CD4-positive, alpha-beta T cell (primary cell): ENCODE measurements around the gene ZDHHC5. TPM values are rescaled to one million over a fixed set of nuclear protein-coding genes. Genes with fewer than 3 reads are reported as not detected.
A peak's percentile ranks its signal among the peaks of the same experiment; 100 is the strongest.

Source experiments
- ATAC-seq: fragments of 200-7000 bp; cut with Tn5 transposase; one replicate; pipeline ENCODE4 v1.10.0; 2022; ENCODE audit warnings: mild to moderate bottlenecking; ENCODE audit not compliant: poor library complexity
- CTCF ChIA-PET: fragments of 350-600 bp; sonication (Branson Sonifier 250); formaldehyde crosslinking; loops from one replicate; lab custom pipeline; 2021; ENCODE audit warnings: antibody characterized with exemption, inconsistent platforms; lab: Charles Lee
- POLR2A ChIA-PET: fragments of 350-600 bp; sonication (Branson Sonifier 250); formaldehyde crosslinking; loops from one replicate; lab custom pipeline; 2021; ENCODE audit warnings: antibody characterized with exemption, inconsistent platforms; lab: Charles Lee
- DNase-seq, 14 experiments: peaks; one replicate each; pipeline ENCODE4 v3.0.0-alpha.2; 2013 to 2020; ENCODE audit warnings: mixed read lengths in 2 of 14
- H3K27ac ChIP-seq, 2 donors: one replicate each; pipeline versions ENCODE4 v1.5.1 to v1.7.0; 2013; ENCODE audit warnings: low read length in 2 of 2, low read depth in 1 of 2, mild to moderate bottlenecking in 1 of 2
- H3K27me3 ChIP-seq, 2 experiments: 1 replicate in 1 of 2; 2 replicates in 1 of 2; pipeline versions ENCODE4 v1.6.1 to v1.7.0; 2013; ENCODE audit warnings: low read length in 2 of 2, control low read depth in 1 of 2, mild to moderate bottlenecking in 1 of 2, moderate library complexity in 1 of 2; ENCODE audit not compliant: insufficient read depth in 2 of 2, control insufficient read depth in 1 of 2
- H3K36me3 ChIP-seq: one replicate; pipeline ENCODE4 v1.6.1; 2013; ENCODE audit warnings: low read length, control low read depth; ENCODE audit not compliant: insufficient read depth
- H3K4me1 ChIP-seq: one replicate; pipeline ENCODE4 v1.6.1; 2013; ENCODE audit warnings: low read length, control low read depth; ENCODE audit not compliant: insufficient read depth
- H3K4me3 ChIP-seq: one replicate; pipeline ENCODE4 v1.5.1; 2013; ENCODE audit warnings: mild to moderate bottlenecking, low read length, moderate library complexity
- H3K9me3 ChIP-seq, 2 experiments: 1 replicate in 1 of 2; 2 replicates in 1 of 2; pipeline versions ENCODE4 v1.6.1 to v1.7.0; 2013; ENCODE audit warnings: low read length in 2 of 2, mild to moderate bottlenecking in 2 of 2, control low read depth in 1 of 2, moderate library complexity in 1 of 2; ENCODE audit not compliant: control insufficient read depth in 1 of 2, insufficient read depth in 1 of 2
- H3K27ac Mint-ChIP-seq: one replicate; pipeline ENCODE4 v1.8.0; 2020; ENCODE audit warnings: mixed read lengths
- H3K27me3 Mint-ChIP-seq: one replicate; pipeline ENCODE4 v1.8.0; 2021; ENCODE audit warnings: mixed read lengths
- H3K36me3 Mint-ChIP-seq: one replicate; pipeline ENCODE4 v1.8.0; 2021; ENCODE audit warnings: low read depth, mixed read lengths
- H3K4me1 Mint-ChIP-seq: one replicate; pipeline ENCODE4 v1.8.0; 2021; ENCODE audit warnings: low read depth, mixed read lengths
- H3K4me3 Mint-ChIP-seq: one replicate; pipeline ENCODE4 v1.8.0; 2020; ENCODE audit warnings: mild to moderate bottlenecking, mixed read lengths
- H3K9me3 Mint-ChIP-seq: one replicate; pipeline ENCODE4 v1.8.0; 2020; ENCODE audit warnings: mixed read lengths
- intact Hi-C, 2 experiments: fragments of 100-400 bp; cut with DNase I in 1 of 2; cut with micrococcal nuclease in 1 of 2; formaldehyde crosslinking; loops; one replicate each; pipeline versions ENCODE4 v1.15.1 to v1.9.0; 2023 to 2025; cut with DNase I, micrococcal nuclease
- total RNA-seq, 174 experiments: library from RNA in 2 of 174; stranded (reverse) in 2 of 174; gene quantifications; one replicate each; pipeline ENCODE4 v1.2.3 and lab custom pipeline; 2021 to 2026
- TF ChIP-seq, protein P1 (sequence below): fragments of 200-600 bp; IDR thresholded peaks from one replicate; pipeline ENCODE4 v1.8.0; 2022; ENCODE audit warnings: antibody characterized with exemption, mild to moderate bottlenecking

ZDHHC5 gene
- total RNA-seq, 2 experiments from 2014 or later, result 59.7 to 61.1 TPM

DNA sequence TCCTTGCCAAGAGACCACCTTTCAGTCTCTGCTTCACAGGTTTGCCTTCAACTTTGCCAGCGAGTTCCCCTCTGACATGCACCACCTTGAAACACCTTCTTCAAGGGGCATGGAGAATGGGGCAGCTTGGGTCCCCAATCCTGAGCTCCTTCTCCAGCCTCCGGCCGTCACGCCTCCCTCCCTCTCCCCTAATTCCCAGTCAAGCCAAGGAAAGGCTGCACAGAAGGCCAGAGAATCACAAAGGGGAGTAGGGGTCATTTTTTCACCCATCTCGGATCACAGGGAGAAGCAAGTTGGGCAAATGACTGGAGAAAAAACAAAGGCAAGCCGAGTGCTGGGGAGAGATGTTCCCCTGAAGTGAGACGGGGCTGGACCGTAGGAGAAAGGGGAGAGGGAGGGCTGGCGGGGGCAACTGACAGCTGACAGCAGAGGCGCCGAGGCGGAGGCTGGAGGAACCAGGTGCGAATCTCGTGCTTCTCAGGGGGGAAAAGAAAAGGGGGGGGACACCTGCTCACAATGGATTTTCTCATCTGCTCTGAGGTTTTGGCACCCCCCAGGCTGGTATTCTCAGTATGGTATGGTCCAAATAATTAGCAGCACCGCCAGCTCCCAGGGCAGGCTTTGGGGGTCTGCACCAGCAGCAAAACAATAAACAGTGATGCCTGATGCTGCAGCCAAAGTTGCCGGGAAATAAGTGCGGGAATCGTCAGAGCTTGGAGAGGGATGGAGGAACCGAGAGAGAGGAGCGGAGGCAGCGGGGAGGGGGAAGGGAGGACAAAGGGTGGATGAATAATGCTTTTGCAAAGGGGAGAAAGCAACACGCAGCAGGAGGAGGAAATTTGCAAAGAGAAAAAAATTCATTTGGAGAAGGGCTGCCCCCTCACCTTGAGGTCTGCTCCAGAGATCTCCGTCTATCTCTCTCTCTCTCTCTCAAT, 18.8 kb upstream of the ZDHHC5 start:
- TF ChIP-seq, protein P1, sequence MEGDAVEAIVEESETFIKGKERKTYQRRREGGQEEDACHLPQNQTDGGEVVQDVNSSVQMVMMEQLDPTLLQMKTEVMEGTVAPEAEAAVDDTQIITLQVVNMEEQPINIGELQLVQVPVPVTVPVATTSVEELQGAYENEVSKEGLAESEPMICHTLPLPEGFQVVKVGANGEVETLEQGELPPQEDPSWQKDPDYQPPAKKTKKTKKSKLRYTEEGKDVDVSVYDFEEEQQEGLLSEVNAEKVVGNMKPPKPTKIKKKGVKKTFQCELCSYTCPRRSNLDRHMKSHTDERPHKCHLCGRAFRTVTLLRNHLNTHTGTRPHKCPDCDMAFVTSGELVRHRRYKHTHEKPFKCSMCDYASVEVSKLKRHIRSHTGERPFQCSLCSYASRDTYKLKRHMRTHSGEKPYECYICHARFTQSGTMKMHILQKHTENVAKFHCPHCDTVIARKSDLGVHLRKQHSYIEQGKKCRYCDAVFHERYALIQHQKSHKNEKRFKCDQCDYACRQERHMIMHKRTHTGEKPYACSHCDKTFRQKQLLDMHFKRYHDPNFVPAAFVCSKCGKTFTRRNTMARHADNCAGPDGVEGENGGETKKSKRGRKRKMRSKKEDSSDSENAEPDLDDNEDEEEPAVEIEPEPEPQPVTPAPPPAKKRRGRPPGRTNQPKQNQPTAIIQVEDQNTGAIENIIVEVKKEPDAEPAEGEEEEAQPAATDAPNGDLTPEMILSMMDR, result no peak
- DNase-seq (peak in 3 of 14 experiments; percentile 47 to 54 (median 48)), ATAC-seq (peak; percentile 22)
- H3K27me3 ChIP-seq, result peaks cover 48 to 50% of the 10 kb centered on the region in 2 experiments
- no peak overlapping the region for H3K27ac ChIP-seq
- CTCF ChIA-PET, result interaction anchor here (1.0 to 2.6 kb wide), 2 partner anchors 7 to 81 kb away, joined by 3 to 12 read pairs; partner anchors contain the start of gene UBE2L6
- Mint-ChIP-seq H3K27ac (peak overlapping the region; percentile 83), H3K27me3 (peaks cover 63% of the 10 kb centered on the region), H3K4me1 (peaks cover 55% of the 10 kb centered on the region), H3K9me3 (no peaks in the 10 kb centered on the region), H3K36me3 (no peaks in the 10 kb centered on the region), H3K4me3 (peak overlapping the region; percentile 87)
- POLR2A ChIA-PET, result interaction anchor here (0.6 to 2.6 kb wide), 4 partner anchors 65 to 929 kb away, joined by 3 to 10 read pairs (median 6); partner anchors contain the start of genes SELENOH and UBE2L6
- H3K36me3 ChIP-seq, result no peaks in the 10 kb centered on the region
- peaks cover 0 to 13% of the 10 kb centered on the region in 2 experiments for H3K9me3 ChIP-seq
- H3K4me1 ChIP-seq, result peaks cover 48% of the 10 kb centered on the region
- intact Hi-C loops, result loop anchor here in 1 of 2 experiments (2.0 kb wide), 1 partner anchor 122 kb away; no protein-coding TSS in a partner anchor
- peak overlapping the region; percentile 53 for H3K4me3 ChIP-seq

DNA sequence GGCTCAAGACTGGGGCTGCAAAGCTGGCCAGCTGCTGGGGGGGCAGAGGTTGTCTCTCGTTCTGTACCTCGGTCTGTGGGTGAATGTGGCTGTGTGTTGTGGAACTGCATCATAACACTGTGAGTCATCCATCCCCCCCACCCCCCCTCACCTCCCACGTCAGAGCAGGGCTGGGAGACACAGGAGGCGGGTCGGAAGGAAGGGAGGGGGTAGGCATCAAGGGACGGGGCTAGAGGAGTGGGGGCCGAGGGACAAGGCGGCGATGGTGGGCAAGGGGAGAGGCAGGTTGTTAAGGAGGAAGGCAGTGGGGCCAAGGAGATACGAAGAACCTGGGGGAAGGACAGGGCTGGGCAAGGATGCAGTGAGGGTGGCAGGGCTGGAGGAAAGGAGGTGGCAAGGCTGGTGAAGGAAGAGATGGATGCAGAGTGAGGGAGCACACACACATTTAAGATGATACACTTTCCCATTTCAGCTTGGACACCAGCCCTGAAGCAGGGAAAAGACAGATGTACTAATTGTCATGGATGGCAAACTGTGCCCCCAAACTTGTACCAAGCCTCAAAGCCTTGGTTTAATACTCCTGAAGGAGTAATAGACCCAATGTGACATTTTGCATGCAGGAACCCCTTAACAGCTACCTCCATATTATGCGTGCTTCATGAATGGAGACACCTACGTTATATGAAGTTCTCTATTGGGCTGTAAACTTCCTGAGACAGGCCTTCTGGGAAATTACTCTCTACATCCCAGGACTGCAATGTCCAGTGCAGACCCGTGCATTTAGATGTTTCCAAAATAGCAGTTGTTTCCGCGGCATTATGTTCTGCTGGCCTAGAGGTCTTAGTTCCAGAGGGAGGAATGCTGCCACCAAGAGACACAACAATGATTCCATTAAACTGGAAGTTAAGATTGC, 17.8 kb upstream of the ZDHHC5 start, which contains the start of gene YPEL4:
Gene YPEL4, minus strand, starts transcription at position 87 of the 913 bp plus-strand sequence. CDS start 2,805 bp downstream, outside the sequence.
- H3K36me3 ChIP-seq, result no peaks in the 10 kb centered on the region
- CTCF ChIA-PET, result interaction anchor here (2.6 kb wide), 1 partner anchor 82 kb away, joined by 12 read pairs; the partner anchor contains the start of gene UBE2L6
- intact Hi-C loops, result loop anchor here (2.0 kb wide), 2 partner anchors 17 to 123 kb away; no protein-coding TSS in a partner anchor
- peaks cover 42 to 44% of the 10 kb centered on the region in 2 experiments for H3K27me3 ChIP-seq
- POLR2A ChIA-PET, result interaction anchor here (0.6 to 2.6 kb wide), 3 partner anchors 64 to 91 kb away, joined by 4 to 10 read pairs (median 7); partner anchors contain the start of genes SELENOH and UBE2L6
- Mint-ChIP-seq H3K9me3 (no peaks in the 10 kb centered on the region), H3K4me1 (peaks cover 49% of the 10 kb centered on the region), H3K27ac (peak within 1 kb of the TSS; percentile 83), H3K4me3 (peak within 1 kb of the TSS; percentile 87), H3K36me3 (no peaks in the 10 kb centered on the region), H3K27me3 (peaks cover 55% of the 10 kb centered on the region)
- peaks cover 0 to 13% of the 10 kb centered on the region in 2 experiments for H3K9me3 ChIP-seq
- DNase-seq, result peak; percentile 51 to 92 (median 68)
- H3K4me3 ChIP-seq, result peak within 1 kb of the TSS; percentile 53
- peaks cover 44% of the 10 kb centered on the region for H3K4me1 ChIP-seq
- TF ChIP-seq, protein P1, result no peak
- H3K27ac ChIP-seq, result no peak within 1 kb of the TSS
- peak; percentile 83 for ATAC-seq
